Mammary epithelial cell (primary cell): ENCODE results near the gene SLC16A10.

Experiments used
- CTCF ChIP-seq, 2 donors: IDR thresholded peaks in 1 of 2; conservative IDR thresholded peaks in 1 of 2; 2 replicates each; pipeline ENCODE4 v1.5.1; 2011 to 2012; ENCODE audit warnings: inconsistent platforms in 2 of 2, low read length in 2 of 2, mild to moderate bottlenecking in 2 of 2, control low read depth in 1 of 2, low read depth in 1 of 2; ENCODE audit not compliant: insufficient read depth in 1 of 2; ENCODE audit errors: extremely low read depth in 1 of 2
- EZH2 ChIP-seq: IDR thresholded peaks from 2 replicates; pipeline ENCODE4 v1.6.1; 2012; ENCODE audit warnings: low read length, inconsistent platforms, borderline replicate concordance

GRCh38 chr6:111122458-111123286 is 35.4 kb downstream of the SLC16A10 start:
- TF ChIP-seq CTCF (conservative IDR thresholded peaks at IDR 0.05 in 1 of 2, IDR thresholded peaks at IDR 0.05 in 1 of 2; ENCODE audit: extremely low read depth in 1 of 2, insufficient read depth in 1 of 2, low read depth in 1 of 2, low read length in 2 of 2): no peak
- no peak for TF ChIP-seq EZH2
